BJ (cell line): ENCODE data around the gene CCDC68. TPM values are rescaled to one million over a fixed set of nuclear protein-coding genes. Genes with fewer than 3 reads are reported as not detected.

Experiments
- CTCF ChIA-PET: fragments of 350-600 bp; formaldehyde crosslinking; extraction: SDS; loops from one replicate; lab custom pipeline; 2021; ENCODE audit warnings: antibody characterized with exemption, inconsistent platforms; lab: Yijun Ruan, JAX
- POLR2A ChIA-PET: fragments of 300-600 bp; sonication (Branson Sonifier 250); formaldehyde crosslinking; extraction: SDS; loops from one replicate; lab custom pipeline; 2021; ENCODE audit warnings: antibody characterized with exemption; lab: Charles Lee
- DNase-seq: peaks from one replicate; pipeline ENCODE4 v3.0.0-alpha.2; 2011; ENCODE audit warnings: low read depth
- H3K27me3 ChIP-seq: 2 replicates; pipeline ENCODE4 v1.6.0; 2011; ENCODE audit warnings: low read length; ENCODE audit not compliant: control insufficient read depth, insufficient read depth
- H3K36me3 ChIP-seq: 2 replicates; pipeline ENCODE4 v1.5.1; 2011; ENCODE audit warnings: low read length; ENCODE audit not compliant: control insufficient read depth, insufficient read depth
- H3K4me3 ChIP-seq: 2 replicates; pipeline ENCODE4 v1.5.1; 2011; ENCODE audit warnings: low read depth, mild to moderate bottlenecking, control low read depth, low read length
- CTCF ChIP-seq: IDR thresholded peaks from 2 replicates; pipeline ENCODE4 v1.5.1; 2011; ENCODE audit warnings: low read depth, mild to moderate bottlenecking, control low read depth, inconsistent platforms, low read length, moderate library complexity; ENCODE audit not compliant: insufficient read depth
- polyA plus RNA-seq: library from polyadenylated mRNA; depleted of rRNA; stranded (reverse); fragments of >200 nt; gene quantifications from 2 replicates; pipeline ENCODE4 v1.2.3, GENCODE V29; 2011; rRNA removed

The CCDC68 gene
- polyA plus RNA-seq, 1 experiment, result 0.34 TPM

GRCh38 chr18:54852780-54853675 is 106.2 kb downstream of the CCDC68 start:
- ChIA-PET POLR2A (no interaction called here), CTCF (interaction anchor here (1.3 kb wide), 1 partner anchor 19 kb away, joined by 3 read pairs; no protein-coding TSS in a partner anchor)
- no peak for TF ChIP-seq CTCF
- Histone ChIP-seq H3K36me3 (no peaks in the 10 kb centered on the region), H3K27me3 (no peaks in the 10 kb centered on the region), H3K4me3 (no peak overlapping the region)
- no peak for DNase-seq

Other genes starting within 250 kb of the CCDC68 start
- gene RAB27B, start 131.0 kb downstream of the CCDC68 start, polyA plus RNA-seq, result 0.25 and 0.33 TPM in 2 replicates